Skeletal muscle tissue (tissue), 4 donors: ENCODE data around the gene AKT3. TPM values are rescaled to one million over a fixed set of nuclear protein-coding genes. Genes with fewer than 3 reads are reported as not detected.

ENCODE experiments used
- H3K27ac ChIP-seq: one replicate; pipeline ENCODE4 v1.7.0; 2013; ENCODE audit warnings: mild to moderate bottlenecking, low read depth, low read length, inconsistent platforms
- H3K27me3 ChIP-seq, 3 donors: one replicate each; pipeline ENCODE4 v1.7.0; 2013; ENCODE audit warnings: low read length in 3 of 3; ENCODE audit not compliant: control insufficient read depth in 3 of 3, insufficient read depth in 3 of 3
- H3K36me3 ChIP-seq, 3 donors: one replicate each; pipeline ENCODE4 v1.7.0; 2013; ENCODE audit warnings: low read length in 3 of 3; ENCODE audit not compliant: control insufficient read depth in 3 of 3, insufficient read depth in 3 of 3
- H3K4me1 ChIP-seq, 3 donors: one replicate each; pipeline ENCODE4 v1.7.0; 2013; ENCODE audit warnings: low read length in 3 of 3, mild to moderate bottlenecking in 3 of 3; ENCODE audit not compliant: control insufficient read depth in 3 of 3, insufficient read depth in 3 of 3
- H3K4me3 ChIP-seq, 3 donors: one replicate each; pipeline ENCODE4 v1.7.0; 2013; ENCODE audit warnings: low read length in 3 of 3
- H3K9ac ChIP-seq, 3 donors: one replicate each; pipeline ENCODE4 v1.7.0; 2013; ENCODE audit warnings: low read length in 3 of 3, mild to moderate bottlenecking in 3 of 3, moderate library complexity in 2 of 3, low read depth in 1 of 3
- H3K9me3 ChIP-seq, 3 donors: one replicate each; pipeline ENCODE4 v1.7.0; 2013; ENCODE audit warnings: low read length in 3 of 3; ENCODE audit not compliant: control insufficient read depth in 3 of 3
- total RNA-seq: library from RNA; depleted of rRNA; stranded (reverse); fragments of >200 nt; gene quantifications from one replicate; pipeline ENCODE4 v1.2.3, GENCODE V29; 2014
- donor health status: Osteomylitis.

Gene AKT3
- total RNA-seq, 1 donor from 2014 or later = 28.7 TPM

DNA sequence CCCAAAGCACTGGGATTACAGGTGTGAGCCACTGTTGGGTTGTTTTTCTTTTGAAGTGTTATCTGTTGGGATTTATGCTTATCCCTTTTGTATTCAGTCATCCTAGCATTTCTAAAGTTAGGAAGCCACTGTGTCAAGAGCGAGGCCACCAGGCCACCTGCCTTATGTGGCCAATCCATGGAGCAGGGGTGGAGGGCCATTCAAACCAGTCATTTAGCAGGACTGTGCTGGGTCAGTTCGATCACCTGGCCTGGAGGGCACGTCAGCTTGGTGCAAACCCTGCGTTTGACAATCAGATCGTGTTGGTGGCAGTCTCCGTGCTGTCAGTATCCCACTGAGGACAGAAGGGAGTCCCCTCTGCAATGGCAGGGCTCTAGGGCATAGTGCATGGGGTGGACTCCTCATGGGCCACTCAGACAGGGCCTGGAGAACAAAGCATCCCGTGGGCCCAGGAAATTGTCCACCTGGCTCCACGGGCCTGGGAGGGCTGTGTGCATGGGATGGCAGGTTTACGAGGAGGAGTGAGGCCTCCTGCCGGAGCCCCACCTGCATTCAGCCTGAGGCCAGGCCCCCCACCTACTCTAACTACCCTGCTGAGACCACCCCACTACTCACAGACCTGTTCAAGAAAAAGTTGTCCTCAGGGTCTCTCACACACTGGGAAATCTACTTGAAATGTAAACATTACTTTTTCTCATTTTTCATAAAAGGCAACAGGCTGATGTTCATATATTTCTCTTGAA is 351.9 kb downstream of the AKT3 start:
- Histone ChIP-seq H3K9ac (no peak overlapping the region), H3K36me3 (peaks cover 2 to 6% (median 3%) of the 10 kb centered on the region in 3 donors), H3K4me3 (no peak overlapping the region), H3K27me3 (no peaks in the 10 kb centered on the region), H3K27ac (no peak overlapping the region), H3K9me3 (no peaks in the 10 kb centered on the region), H3K4me1 (peaks cover 8 to 11% (median 10%) of the 10 kb centered on the region in 3 donors)

DNA sequence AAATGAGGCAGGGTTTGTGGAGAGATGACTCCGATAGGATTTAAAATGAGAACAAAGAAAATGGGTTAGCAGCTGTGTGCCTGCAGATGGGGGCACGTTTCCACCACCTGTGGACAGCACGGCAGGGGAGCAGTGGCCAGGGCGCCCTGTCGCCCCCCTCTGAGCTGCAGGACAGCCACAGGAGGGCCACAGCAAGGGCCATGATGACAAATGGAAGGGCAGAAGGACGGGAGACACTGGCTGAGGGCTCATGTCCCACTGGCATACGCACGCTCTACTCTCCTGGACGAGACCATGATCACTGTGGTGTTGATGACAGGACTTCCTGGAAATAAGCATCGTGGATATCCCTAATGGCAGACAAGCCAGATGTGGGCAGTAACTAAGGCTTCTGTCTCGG is 353.2 kb downstream of the AKT3 start:
- H3K4me1 ChIP-seq = peaks cover 8 to 11% (median 10%) of the 10 kb centered on the region in 3 donors
- no peak overlapping the region for H3K9ac ChIP-seq
- peaks cover 2 to 3% (median 2%) of the 10 kb centered on the region in 3 donors for H3K36me3 ChIP-seq
- no peaks in the 10 kb centered on the region for H3K27me3 ChIP-seq
- H3K27ac ChIP-seq = no peak overlapping the region
- H3K9me3 ChIP-seq = no peaks in the 10 kb centered on the region
- no peak overlapping the region for H3K4me3 ChIP-seq

DNA sequence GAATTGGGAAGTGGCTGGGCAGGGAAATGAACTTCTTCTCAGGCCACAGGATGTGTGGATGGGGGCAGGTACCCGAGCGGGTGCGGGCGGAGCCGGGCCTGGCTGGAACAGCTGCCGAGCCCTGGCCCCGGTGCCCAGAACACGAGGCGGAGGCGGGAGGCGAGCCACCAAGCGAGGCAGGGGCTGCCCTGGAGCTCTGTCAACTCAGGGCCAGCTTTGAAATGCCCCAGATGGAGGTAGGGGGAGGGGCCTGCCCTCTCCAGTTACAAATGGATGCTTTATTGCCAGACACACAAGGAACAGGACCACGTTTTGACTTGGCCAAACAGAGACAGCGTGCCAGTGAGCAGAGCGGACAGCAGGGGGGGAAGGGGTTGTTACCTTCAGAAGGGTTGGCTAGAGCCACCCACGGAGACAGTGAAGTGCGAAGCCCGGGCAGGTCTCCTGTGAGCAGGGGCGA is 353.8 kb downstream of the AKT3 start:
- Histone ChIP-seq H3K27ac (peak overlapping the region; percentile 51), H3K9me3 (no peaks in the 10 kb centered on the region), H3K9ac (no peak overlapping the region), H3K4me1 (peaks cover 8 to 11% (median 10%) of the 10 kb centered on the region in 3 donors), H3K36me3 (peaks cover 2 to 3% (median 2%) of the 10 kb centered on the region in 3 donors), H3K4me3 (no peak overlapping the region), H3K27me3 (no peaks in the 10 kb centered on the region)

DNA sequence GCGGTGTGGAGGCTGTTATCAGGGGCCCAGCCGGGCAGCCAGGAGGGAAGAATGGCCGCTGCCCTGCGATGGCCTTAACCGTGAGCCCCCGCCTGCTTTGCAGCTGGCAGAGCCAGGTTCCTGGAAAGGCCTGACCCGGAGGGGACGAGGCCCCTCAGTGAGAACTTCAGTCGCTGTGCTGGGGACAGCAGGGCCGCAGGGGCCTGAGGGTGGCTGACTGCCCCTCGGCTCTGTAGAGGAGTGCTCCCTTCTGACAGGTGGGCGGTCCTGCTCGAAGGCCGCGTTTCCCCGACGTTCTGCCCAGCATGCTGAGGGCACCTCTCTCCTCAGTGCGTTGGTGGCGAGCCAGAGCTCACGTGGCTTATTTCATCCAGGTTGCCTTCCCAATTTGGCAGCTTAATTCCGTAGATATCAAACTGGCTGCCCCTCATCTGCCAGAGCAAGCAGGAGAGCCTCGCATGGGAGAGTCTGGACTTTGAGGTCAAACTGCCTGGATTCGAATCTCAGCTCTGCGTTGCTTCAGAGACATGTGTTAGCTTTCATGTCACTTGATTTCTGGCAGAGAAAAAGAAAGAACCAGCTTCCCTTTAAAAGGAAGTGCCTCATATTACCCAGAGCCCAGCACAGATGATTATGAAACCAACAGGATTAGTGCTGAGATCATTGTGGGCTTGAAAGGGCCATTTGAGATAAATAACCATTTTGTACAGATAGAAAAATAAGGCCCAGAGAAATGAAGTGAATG is 354.4 kb downstream of the AKT3 start:
- peak overlapping the region in 1 of 3 donors; percentile 41 for H3K9ac ChIP-seq
- H3K36me3 ChIP-seq = peaks cover 0 to 4% (median 3%) of the 10 kb centered on the region in 3 donors
- no peaks in the 10 kb centered on the region for H3K27me3 ChIP-seq
- H3K9me3 ChIP-seq = no peaks in the 10 kb centered on the region
- peak overlapping the region; percentile 51 for H3K27ac ChIP-seq
- H3K4me3 ChIP-seq = no peak overlapping the region
- H3K4me1 ChIP-seq = peaks cover 11 to 14% (median 13%) of the 10 kb centered on the region in 3 donors

DNA sequence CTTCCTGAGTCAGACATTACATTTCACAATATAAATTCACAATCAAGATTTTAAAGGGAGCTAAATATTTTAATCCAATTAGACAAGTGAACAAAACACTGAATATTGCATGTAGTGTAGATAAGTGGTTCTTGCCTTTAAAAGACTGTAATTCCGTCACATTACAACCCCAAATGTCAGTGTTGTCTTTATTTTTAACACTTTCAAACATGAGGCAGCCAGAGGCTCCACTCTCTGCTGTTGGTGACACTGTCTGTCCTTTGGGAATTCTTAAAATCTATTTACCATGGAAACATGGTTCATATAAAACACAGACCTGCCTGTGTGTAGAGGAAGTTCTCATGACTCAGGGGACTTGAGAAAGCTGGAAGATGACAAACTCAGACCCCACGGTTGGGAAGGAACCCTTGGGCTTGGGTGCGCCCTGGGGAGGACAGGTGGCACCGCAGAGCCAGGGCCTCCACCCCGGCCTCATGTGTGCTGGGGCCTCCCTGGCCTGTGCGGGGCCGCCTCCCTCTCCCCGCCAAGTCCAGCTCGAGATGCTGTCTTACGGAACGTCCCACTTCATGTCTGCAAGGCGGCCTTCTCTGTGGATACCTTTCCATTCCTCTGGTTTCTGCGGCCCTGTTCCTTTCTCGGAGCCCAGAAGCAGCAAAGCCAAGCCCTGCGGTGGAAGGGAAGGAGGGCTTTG is 355.2 kb downstream of the AKT3 start:
- Histone ChIP-seq H3K9ac (peak overlapping the region in 1 of 3 donors; percentile 41), H3K27ac (no peak overlapping the region)

DNA sequence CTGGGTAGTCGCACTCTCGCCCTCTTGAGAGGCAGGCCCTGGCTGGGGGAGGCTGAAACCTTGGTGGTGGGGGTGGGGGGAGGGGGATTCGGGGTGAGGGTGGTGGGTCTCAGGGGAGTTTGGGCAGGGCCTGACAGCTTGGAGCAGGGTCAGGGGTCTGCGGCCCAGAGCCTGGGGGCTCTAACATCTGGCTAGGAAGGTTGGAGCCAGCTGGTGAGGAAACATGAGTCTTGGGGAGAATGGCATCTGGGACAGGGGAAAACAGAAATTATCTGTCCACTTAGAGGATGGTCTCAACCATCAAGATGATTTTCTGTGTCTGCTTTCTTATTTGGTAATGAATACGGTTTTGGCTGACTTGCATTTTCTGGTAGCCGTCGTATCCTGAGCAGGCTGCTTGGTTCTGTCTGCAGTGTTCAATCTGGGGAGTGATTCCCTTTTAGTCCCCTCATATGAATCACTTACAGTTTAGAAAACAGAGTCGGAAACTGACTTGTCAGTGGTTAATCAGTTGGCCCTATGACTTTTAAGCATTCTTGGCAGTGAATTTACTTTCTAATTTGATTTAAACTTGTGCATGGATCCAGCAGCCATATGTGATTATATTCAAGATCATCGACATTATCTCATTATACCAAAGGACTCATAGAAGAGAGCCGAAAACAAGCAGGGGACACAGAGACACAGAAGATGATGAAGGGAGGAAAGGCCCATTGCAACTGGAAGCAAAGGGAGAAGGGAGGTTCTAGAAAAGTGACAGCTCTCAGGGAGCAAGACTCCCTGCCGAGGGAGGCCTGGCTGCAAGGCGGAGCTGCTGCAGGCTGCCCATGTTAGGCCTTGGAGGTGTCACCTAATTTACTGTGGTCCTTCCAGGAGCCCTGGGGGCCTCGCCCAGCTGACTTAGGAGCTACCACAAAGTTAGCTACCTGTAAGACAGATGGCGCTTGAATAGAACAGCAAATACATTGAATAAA is 356.6 kb downstream of the AKT3 start:
- no peaks in the 10 kb centered on the region for H3K27me3 ChIP-seq
- H3K27ac ChIP-seq = no peak overlapping the region
- H3K4me1 ChIP-seq = peaks cover 12 to 15% (median 15%) of the 10 kb centered on the region in 3 donors
- no peaks in the 10 kb centered on the region for H3K9me3 ChIP-seq
- H3K9ac ChIP-seq = no peak overlapping the region
- no peak overlapping the region for H3K4me3 ChIP-seq
- H3K36me3 ChIP-seq = peaks cover 4 to 10% (median 4%) of the 10 kb centered on the region in 3 donors

More for the DNA sequence above, 355.2 kb downstream of the AKT3 start:
- Histone ChIP-seq H3K36me3 (peaks cover 0 to 6% (median 4%) of the 10 kb centered on the region in 3 donors), H3K4me3 (no peak overlapping the region), H3K4me1 (peaks cover 12 to 15% (median 15%) of the 10 kb centered on the region in 3 donors), H3K9me3 (no peaks in the 10 kb centered on the region), H3K27me3 (no peaks in the 10 kb centered on the region)

DNA sequence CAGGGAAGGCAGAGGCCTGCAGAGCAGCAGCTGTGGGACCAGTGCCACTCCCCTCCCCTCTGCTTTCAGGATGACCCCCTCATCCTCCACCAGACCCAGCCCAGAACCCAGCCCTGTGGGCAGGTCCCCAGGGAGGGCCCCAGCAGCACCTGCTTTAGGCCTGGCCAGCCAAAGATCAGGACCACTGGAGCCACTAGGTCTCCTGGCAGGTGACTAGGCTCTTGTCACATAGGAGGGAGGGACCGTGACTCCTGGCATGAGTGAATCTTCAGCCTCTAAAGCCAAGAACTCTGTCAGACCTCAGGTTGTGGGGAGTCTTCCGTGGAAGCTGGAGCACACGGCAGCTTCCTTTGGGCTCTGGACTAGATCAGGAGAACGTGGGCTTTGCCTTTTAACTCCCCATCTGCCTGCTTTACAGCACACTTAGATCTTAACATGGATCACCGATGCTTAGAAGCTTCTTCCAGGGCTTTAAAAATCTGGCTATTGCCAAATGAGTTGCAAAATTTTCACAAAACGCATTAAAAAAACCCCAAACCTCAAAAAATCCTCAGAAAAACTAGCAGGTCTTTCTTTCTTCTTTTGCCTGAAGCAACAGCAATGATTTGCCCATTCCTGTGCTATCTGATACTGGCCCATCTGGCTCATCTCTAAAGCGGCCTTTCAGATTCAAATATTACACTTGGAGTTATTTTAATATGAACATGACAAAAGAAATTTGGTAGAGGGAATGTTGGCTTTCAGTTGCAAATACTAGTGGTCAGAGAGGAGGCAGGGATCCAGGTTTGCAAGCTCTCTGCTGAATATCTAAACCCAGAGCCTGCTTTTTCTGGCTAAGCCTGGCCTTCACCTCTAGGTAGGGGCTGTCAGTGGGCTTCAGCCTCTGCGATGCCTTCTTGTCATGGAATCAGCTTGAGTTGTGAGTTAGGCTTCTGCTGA is 359.0 kb downstream of the AKT3 start:
- Histone ChIP-seq H3K9me3 (no peaks in the 10 kb centered on the region), H3K4me3 (no peak overlapping the region), H3K27ac (no peak overlapping the region), H3K27me3 (no peaks in the 10 kb centered on the region), H3K9ac (no peak overlapping the region), H3K4me1 (peaks cover 8 to 15% (median 15%) of the 10 kb centered on the region in 3 donors), H3K36me3 (peaks cover 3 to 7% (median 4%) of the 10 kb centered on the region in 3 donors)

DNA sequence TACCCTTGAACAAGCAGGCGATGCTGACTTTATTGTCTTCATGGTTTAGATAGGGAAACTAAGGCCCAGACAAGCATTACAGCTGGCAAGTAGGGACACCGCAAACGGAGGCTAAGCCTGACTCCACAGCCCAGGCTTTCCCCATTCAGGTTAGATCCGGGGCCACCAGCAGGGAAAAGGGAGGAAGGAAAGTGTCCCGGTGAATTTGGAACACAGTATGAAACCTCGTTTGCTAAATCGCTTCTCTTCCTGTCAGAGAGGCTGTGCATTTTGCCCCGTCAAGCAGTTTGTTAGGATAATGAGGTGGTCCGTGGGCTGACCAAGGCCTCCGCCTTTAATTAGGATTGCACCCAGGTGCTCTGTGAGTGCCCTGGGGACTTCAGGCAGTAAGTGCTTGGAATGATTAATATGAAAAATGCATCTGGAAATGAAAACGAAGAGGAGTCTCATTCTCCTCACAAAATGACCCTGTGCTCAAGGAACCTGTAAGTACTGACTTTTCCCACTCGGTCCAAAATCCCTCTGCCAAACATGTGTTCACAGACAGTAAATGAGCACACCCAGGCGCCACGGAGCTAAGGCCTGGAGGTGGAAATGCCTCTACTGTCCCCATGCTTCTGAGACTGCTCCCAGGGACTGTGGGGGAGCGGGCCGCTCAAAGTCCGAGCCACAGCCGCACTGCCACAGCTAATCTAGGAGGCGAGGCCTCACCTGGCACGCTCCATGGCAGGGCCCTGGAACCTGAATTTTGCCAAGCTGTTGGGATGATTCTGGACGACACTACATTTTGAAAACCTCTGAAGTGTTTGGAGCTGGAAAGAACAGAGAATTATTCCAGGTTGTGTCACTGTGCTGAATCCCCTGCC is 360.1 kb downstream of the AKT3 start:
- Histone ChIP-seq H3K36me3 (peaks cover 3 to 7% (median 4%) of the 10 kb centered on the region in 3 donors), H3K27ac (no peak overlapping the region), H3K9me3 (no peaks in the 10 kb centered on the region), H3K9ac (no peak overlapping the region), H3K4me1 (peaks cover 2 to 7% (median 5%) of the 10 kb centered on the region in 3 donors), H3K27me3 (no peaks in the 10 kb centered on the region), H3K4me3 (no peak overlapping the region)
